Stimulated activated CD4-positive, alpha-beta T cell treated with anti-CD3 and anti-CD28 coated beads, Interleukin-4, amount 100 ng/mL, for 24 hours (primary cell): Measurements from ENCODE around the gene DMC1.

Experiments used
- DNase-seq: peaks from one replicate; pipeline ENCODE4 v3.0.0-alpha.2; 2020

DMC1 gene

DNA sequence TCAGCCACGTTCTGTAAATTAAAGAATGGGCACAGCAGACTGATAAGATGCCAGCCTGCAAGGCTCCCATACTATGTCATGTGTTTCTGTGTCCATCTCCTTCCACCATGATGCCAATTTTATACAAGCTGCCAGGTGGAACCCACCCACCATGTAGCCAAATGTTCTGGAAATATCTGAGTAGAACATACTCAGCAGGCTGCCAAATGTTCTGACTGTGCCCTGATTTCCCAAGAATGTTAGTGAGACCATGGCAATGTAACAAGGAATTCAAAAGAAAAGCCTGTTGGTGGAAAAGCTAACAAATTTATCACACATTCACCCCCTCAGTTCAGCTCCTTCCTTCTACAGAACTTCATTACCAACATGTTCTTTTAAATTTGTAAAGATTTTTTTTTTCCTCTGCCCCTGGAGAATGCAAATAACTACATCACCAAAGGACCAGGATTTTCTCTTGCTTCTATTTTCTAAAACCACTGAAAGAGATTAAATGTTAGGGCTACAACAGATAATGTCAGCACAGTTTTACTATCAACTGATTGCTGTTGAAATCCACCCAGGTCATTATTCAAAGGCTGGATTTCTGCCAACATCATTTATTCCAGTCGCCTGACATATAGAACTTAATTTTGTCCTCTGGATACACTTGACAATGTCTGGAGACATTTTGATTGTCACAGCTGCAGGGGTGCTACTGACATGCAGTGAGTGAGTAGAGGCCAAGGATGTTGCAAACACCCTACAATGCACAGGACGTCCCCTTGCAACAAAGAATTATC lies 3.1 kb downstream of the DMC1 start:
- no peak for DNase-seq

GRCh38 chr22:38565441-38565840 lies 4.5 kb downstream of the DMC1 start:
- no peak for DNase-seq

GRCh38 chr22:38564669-38565068 lies 5.3 kb downstream of the DMC1 start:
- no peak for DNase-seq

GRCh38 chr22:38554281-38554680 lies 15.7 kb downstream of the DMC1 start:
- no peak for DNase-seq

DNA sequence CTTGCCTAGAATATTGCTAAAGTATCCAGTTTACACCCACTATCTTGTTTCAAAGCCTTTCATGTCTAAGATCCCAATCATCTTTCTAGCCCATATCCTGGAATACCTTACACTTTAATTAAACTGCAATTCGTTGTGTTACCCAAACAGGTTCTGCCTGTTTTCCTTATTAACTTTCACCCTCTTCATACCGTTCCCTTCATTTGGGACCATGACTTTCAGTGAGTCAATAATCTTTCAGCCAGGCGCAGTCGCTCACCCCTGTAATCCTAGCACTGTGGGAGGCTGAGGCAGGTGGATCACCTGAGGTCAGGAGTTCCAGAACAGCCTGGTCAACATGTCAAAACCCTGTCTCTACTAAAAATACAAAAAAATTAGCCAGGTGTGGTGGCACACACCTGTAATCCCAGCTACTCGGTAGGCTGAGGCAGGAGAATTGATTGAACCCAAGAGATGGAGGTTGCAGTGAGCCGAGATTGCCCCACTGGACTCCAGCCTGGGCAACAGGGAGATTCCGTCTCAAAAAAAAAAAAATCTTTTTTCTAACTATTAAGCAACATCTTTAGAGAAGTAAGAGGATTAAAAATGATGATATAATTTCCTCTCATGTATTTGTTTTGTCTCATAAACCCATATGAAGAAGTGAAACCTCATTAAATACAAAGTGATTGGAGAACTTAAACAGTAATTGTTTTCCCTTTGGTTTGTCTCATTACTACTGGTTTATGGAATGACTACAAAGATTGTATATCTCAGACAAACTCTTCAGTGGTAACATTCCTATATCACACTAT lies 20.7 kb downstream of the DMC1 start:
- DNase-seq = no peak

- DNase-seq = no peak
Measured at GRCh38 chr22:38540701-38541100, 29.3 kb downstream of the DMC1 start.

GRCh38 chr22:38531251-38531938 lies 38.6 kb downstream of the DMC1 start:
- no peak for DNase-seq

DNA sequence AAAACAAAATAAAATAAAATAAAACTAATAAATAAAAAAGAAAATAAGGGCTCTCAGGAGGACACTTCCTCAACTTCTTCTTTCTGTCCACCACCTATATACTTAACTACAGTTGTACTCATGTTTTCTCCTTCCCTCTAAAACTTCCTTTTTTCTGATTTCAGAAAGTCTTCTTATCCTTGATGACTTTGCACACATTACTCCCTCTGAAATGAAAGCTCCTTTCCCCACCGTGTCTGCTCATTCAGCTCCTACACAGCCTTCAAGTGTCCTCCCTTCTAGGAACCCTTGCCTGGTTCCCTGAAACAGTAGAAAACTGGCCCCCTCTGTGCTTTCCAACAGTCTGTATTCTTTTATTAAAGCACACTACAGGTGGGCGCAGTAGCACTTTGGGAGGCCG lies 45.6 kb downstream of the DMC1 start:
- DNase-seq = no peak

GRCh38 chr22:38523479-38523878 lies 46.5 kb downstream of the DMC1 start:
- no peak for DNase-seq

GRCh38 chr22:38523029-38523428 lies 47.0 kb downstream of the DMC1 start:
- DNase-seq = no peak

DNA sequence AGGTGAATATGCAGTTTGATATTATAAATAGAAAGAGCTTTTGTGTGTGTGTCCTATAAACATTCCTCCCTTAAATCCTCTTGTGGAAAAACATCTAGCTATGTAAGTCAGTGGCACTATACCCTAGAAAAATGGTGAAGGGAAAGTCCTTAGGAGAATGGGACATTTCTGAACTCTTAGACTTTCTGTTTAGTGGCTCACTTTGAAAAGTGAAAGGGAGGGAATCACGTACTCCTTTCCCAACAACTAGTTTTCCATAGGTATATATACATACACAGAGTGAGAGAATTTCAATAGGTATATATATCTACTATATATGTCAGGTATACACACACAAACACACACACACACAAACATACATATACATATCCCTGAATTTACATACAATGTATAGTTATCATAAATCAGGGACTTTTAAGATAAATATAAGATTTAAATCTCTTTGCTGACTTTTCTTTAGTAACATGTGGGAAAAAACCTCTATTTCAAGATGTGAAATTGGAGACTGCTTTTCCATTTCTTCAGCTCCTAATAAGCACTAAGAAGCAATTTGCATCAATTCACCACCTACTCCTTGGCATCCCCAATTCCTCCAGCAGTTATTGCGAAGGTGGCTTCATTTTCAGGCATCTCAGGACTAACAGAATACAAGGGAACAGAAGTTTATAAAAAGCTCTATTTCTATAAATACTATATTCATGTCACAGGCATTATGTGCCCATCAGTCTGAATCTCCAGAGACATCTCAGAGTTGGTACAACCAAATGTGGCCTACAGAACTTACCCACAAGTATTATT lies 50.3 kb downstream of the DMC1 start:
- no peak for DNase-seq

DNA sequence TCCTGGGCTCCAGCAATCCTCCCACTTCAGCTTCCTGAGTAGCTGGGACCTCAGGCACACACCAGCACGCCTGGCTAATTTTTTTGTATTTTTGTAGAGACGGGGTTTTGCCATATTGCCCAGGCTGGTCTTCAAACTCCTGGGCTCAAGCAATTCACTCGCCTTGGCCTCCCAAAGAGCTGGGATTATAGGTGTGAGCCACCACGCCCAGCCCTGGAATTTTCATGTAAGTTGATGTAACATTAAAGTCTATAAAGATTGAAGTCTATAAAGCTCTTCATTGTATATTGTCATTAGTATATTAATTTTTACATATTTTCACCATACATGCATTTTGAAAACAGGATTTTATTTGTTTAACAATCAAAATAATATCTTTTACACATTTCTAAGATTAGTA lies 51.4 kb downstream of the DMC1 start:
- no peak for DNase-seq

- peak; percentile 23 for DNase-seq
Measured at GRCh38 chr22:38513063-38513462, 56.9 kb downstream of the DMC1 start.

- no peak for DNase-seq
Measured at GRCh38 chr22:38510416-38510970, 59.5 kb downstream of the DMC1 start.

DNA sequence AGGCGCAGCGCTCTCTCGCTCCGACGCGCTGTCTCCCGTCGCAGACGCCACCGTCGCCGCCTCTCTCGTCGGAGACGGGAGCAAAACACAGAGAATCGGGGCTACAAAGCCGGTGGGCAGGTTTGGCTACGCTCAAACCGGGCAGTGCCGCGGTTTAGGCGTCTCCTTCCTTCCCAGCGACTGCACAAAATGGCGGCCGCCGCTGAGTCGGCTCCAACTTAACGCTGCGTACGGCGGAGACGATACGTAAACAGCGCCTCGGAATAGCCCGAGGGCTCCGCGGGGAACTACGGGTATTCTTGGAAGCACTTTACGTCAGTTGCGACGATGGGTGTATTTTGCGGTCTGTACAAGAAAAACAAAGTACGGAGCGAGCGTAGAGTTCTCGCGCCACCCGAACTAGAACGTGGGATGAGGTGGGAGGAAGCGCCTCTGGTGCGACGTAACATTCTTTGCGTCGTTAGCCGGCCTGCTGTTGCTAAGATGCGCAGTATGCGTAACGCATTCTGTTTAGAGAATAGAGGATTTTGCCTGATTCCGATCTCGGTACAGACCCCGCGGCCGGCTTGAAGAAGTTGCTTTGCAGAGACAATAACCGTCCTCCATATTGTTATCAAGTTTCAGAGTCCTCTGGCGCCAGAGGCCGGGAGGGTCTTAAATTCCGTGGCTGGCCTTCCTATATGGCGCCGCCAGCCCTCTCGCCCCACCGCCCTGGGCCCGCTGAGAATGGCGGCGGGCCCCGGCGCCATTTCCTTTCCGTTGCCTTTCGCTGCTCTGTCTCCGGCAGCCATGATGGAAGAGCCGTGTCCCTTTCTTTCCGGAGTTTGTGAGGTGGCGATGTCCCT lies 63.6 kb downstream of the DMC1 start, which contains the start of gene DDX17:
Gene DDX17, minus strand, starts transcription at position 194 of the 845 bp plus-strand sequence.
- DNase-seq = peak; percentile 94

GRCh38 chr22:38505541-38506117 lies 64.4 kb downstream of the DMC1 start:
- DNase-seq = peak; percentile 64

GRCh38 chr22:38504731-38505540 lies 65.0 kb downstream of the DMC1 start:
- DNase-seq = peak; percentile 62

GRCh38 chr22:38503021-38503420 lies 67.0 kb downstream of the DMC1 start:
- no peak for DNase-seq

- no peak for DNase-seq
Measured at GRCh38 chr22:38501797-38502672, 67.9 kb downstream of the DMC1 start.
